Endodermal cell (in vitro differentiated cells): ENCODE measurements around the gene SLC9A8. TPM values are rescaled to one million over a fixed set of nuclear protein-coding genes. Genes with fewer than 3 reads are reported as not detected.

Experiments
- DNase-seq: peaks from one replicate; pipeline ENCODE4 v3.0.0-alpha.2; 2017
- H3K27ac ChIP-seq: 2 replicates; pipeline ENCODE4 v1.5.1; 2013; ENCODE audit warnings: mild to moderate bottlenecking, low read depth, low read length, moderate library complexity
- H3K27me3 ChIP-seq: 2 replicates; pipeline ENCODE4 v1.6.1; 2013; ENCODE audit warnings: mild to moderate bottlenecking, low read length, moderate library complexity; ENCODE audit not compliant: insufficient read depth, control insufficient read depth, poor library complexity, severe bottlenecking
- H3K36me3 ChIP-seq: 2 replicates; pipeline ENCODE4 v1.7.0; 2013; ENCODE audit warnings: mild to moderate bottlenecking, low read length, moderate library complexity; ENCODE audit not compliant: control insufficient read depth, insufficient read depth
- H3K4me1 ChIP-seq: one replicate; pipeline ENCODE4 v1.7.0; 2013; ENCODE audit warnings: low read length; ENCODE audit not compliant: control insufficient read depth, insufficient read depth
- H3K4me3 ChIP-seq: 2 replicates; pipeline ENCODE4 v1.5.1; 2013; ENCODE audit warnings: mild to moderate bottlenecking, low read length, moderate library complexity
- H3K9ac ChIP-seq: 2 replicates; pipeline ENCODE4 v1.6.1; 2013; ENCODE audit warnings: mild to moderate bottlenecking, low read length, moderate library complexity; ENCODE audit not compliant: poor library complexity, severe bottlenecking; ENCODE audit errors: extremely low read depth
- H3K9me3 ChIP-seq: 2 replicates; pipeline ENCODE4 v1.6.1; 2013; ENCODE audit warnings: mild to moderate bottlenecking, low read length, moderate library complexity; ENCODE audit not compliant: control insufficient read depth
- H3K27ac Mint-ChIP-seq: 2 replicates; pipeline ENCODE4 v1.8.0; 2020; ENCODE audit warnings: mixed read lengths
- H3K27me3 Mint-ChIP-seq: 2 replicates; pipeline ENCODE4 v1.8.0; 2021; ENCODE audit warnings: mild to moderate bottlenecking, mixed read lengths; ENCODE audit not compliant: insufficient read depth
- H3K36me3 Mint-ChIP-seq: 2 replicates; pipeline ENCODE4 v1.8.0; 2020; ENCODE audit warnings: low read depth, mixed read lengths
- H3K4me1 Mint-ChIP-seq: 2 replicates; pipeline ENCODE4 v1.8.0; 2020; ENCODE audit warnings: mixed read lengths
- H3K4me3 Mint-ChIP-seq: 2 replicates; pipeline ENCODE4 v1.8.0; 2020; ENCODE audit warnings: mild to moderate bottlenecking, moderate library complexity, mixed read lengths
- H3K9me3 Mint-ChIP-seq: 2 replicates; pipeline ENCODE4 v1.8.0; 2020; ENCODE audit warnings: mild to moderate bottlenecking, mixed read lengths
- WGBS, 2 experiments: methylation state at CpG; one replicate each; pipeline versions ENCODE4 v1.1.5 to v1.1.7; 2013; ENCODE audit warnings: missing lambda C conversion rate in 2 of 2, mixed read lengths in 1 of 2; ENCODE audit not compliant: insufficient coverage in 1 of 2, insufficient read length in 1 of 2; 5-methylcytosine and 5-hydroxymethylcytosine counted together
- total RNA-seq, 2 donors: library from RNA; stranded (reverse); fragmentation: NEBNext Ultra II Directional in 1 of 2; extraction: Animal tissue kit (Norgen Biotek cat#: 25700) in 1 of 2; gene quantifications; 2 replicates in 1 of 2; 3 replicates in 1 of 2; pipeline ENCODE4 v1.2.1, GENCODE V29; 2021
- TF ChIP-seq, protein P1 (sequence below): fragments of 200-600 bp; sonication (generic); conservative IDR thresholded peaks from 2 replicates; pipeline ENCODE4 v1.5.0; 2021; ENCODE audit warnings: antibody characterized with exemption, mild to moderate bottlenecking

Gene SLC9A8
- total RNA-seq, 2 donors from 2014 or later, result 8.6 to 10.3 TPM

DNA sequence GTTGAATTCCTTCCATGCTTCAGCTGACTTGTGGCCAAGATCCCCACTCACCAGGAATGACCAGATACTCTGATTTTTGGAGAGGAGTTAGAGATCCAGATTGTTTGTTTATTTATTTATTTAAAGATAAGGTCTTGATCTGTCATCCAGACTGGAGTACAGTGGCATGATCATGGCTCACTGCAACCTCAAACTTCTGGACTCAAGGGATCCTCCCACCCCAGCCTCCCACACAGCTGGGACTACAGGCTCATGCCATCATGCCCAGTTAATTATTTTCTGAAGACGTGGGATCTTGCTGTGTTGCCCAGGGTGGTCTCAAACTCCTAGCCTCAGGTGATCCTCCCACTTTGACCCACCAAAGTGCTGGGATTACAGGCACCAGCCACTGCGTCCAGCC lies 106.8 kb downstream of the SLC9A8 start:
- Mint-ChIP-seq H3K9me3 (peaks cover 11% of the 10 kb centered on the region), H3K4me1 (peaks cover 11% of the 10 kb centered on the region), H3K4me3 (no peak overlapping the region), H3K27ac (no peak overlapping the region), H3K36me3 (no peaks in the 10 kb centered on the region), H3K27me3 (peaks cover 14% of the 10 kb centered on the region)
- Histone ChIP-seq H3K9me3 (no peaks in the 10 kb centered on the region), H3K27me3 (no peaks in the 10 kb centered on the region), H3K4me3 (no peak overlapping the region), H3K4me1 (no peaks in the 10 kb centered on the region), H3K9ac (no peak overlapping the region), H3K36me3 (no peaks in the 10 kb centered on the region), H3K27ac (no peak overlapping the region)
- WGBS, 2 experiments, result 57 to 90% methylated on average over 1 of the region's 2 CpGs
- no peak for DNase-seq
- TF ChIP-seq, protein P1, sequence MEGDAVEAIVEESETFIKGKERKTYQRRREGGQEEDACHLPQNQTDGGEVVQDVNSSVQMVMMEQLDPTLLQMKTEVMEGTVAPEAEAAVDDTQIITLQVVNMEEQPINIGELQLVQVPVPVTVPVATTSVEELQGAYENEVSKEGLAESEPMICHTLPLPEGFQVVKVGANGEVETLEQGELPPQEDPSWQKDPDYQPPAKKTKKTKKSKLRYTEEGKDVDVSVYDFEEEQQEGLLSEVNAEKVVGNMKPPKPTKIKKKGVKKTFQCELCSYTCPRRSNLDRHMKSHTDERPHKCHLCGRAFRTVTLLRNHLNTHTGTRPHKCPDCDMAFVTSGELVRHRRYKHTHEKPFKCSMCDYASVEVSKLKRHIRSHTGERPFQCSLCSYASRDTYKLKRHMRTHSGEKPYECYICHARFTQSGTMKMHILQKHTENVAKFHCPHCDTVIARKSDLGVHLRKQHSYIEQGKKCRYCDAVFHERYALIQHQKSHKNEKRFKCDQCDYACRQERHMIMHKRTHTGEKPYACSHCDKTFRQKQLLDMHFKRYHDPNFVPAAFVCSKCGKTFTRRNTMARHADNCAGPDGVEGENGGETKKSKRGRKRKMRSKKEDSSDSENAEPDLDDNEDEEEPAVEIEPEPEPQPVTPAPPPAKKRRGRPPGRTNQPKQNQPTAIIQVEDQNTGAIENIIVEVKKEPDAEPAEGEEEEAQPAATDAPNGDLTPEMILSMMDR, result no peak

DNA sequence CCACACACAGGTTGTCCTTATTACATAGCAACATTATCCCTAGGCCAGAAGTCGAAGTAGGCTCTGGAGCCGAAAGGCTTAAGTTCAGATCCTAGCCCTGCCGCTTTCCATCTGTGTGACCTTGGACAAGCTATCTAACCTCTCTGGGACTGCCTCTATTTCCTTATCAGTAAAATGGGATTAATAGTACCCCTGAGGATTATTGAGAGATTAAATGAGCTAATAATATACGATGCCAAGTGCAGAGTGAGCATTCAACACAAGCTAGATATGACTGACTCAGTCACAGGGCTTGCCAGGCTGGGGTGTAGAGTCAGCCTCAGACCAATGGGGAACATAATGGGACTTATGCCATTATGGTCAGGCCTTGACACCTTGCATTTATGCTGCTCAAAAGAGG lies 111.6 kb downstream of the SLC9A8 start:
- H3K27me3 Mint-ChIP-seq, result peaks cover 5% of the 10 kb centered on the region
- Histone ChIP-seq H3K4me1 (no peaks in the 10 kb centered on the region), H3K9ac (no peak overlapping the region), H3K9me3 (no peaks in the 10 kb centered on the region), H3K36me3 (no peaks in the 10 kb centered on the region), H3K4me3 (no peak overlapping the region), H3K27ac (no peak overlapping the region), H3K27me3 (no peaks in the 10 kb centered on the region)
- H3K36me3 Mint-ChIP-seq, result no peaks in the 10 kb centered on the region
- peaks cover 9% of the 10 kb centered on the region for H3K9me3 Mint-ChIP-seq
- TF ChIP-seq, protein P1, result no peak
- H3K4me1 Mint-ChIP-seq, result peaks cover 1% of the 10 kb centered on the region
- WGBS, 2 experiments, result 96 to 100% methylated on average over 2 to 4 of the region's 4 CpGs
- DNase-seq, result no peak
- no peak overlapping the region for H3K27ac Mint-ChIP-seq
- H3K4me3 Mint-ChIP-seq, result no peak overlapping the region

DNA sequence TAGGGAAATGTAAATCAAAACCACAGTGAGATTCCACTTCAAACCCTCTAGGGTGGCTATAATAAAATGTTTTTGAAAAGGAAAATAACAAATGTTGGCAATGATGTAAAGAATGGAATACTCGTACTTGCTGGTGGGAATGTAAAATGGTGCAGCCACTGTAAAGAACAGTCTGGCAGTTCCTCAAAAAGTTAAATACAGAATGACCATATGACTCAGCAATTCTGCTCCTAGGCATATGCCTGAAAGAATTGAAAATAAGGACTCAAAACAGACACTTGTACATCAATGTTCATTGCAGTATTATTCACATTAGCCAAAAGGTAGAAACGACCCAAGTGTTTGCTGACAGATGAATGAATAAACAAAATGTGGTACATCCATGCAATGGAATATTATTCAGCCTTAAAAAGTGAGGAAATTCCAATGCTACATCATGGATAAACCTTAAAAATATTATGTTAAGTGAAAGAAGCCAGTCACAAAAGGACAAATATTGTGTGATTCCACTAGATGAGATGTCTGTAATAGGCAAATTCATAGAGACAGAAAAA lies 113.3 kb downstream of the SLC9A8 start:
- Histone ChIP-seq H3K4me1 (no peaks in the 10 kb centered on the region), H3K4me3 (no peak overlapping the region), H3K9me3 (no peaks in the 10 kb centered on the region), H3K27me3 (no peaks in the 10 kb centered on the region), H3K36me3 (no peaks in the 10 kb centered on the region), H3K9ac (no peak overlapping the region), H3K27ac (no peak overlapping the region)
- Mint-ChIP-seq H3K36me3 (no peaks in the 10 kb centered on the region), H3K9me3 (peaks cover 5% of the 10 kb centered on the region), H3K27me3 (peaks cover 5% of the 10 kb centered on the region), H3K27ac (no peak overlapping the region), H3K4me1 (peaks cover 1% of the 10 kb centered on the region), H3K4me3 (no peak overlapping the region)
- 92 to 100% methylated on average over 1 to 2 of the region's 2 CpGs for WGBS, 2 experiments
- TF ChIP-seq, protein P1, result no peak
- DNase-seq, result no peak
